Tibial nerve (tissue), 4 donors: ENCODE results near the gene PTCD1.

Experiments used
- CTCF ChIP-seq, 5 experiments: fragments of 200-600 bp in 3 of 5; fragments of 450-650 bp in 2 of 5; sonication (generic) in 3 of 5; IDR thresholded peaks; one replicate each; pipeline ENCODE4 v1.5.1; 2016 to 2019; ENCODE audit warnings: antibody characterized with exemption in 5 of 5, mild to moderate bottlenecking in 3 of 5, moderate library complexity in 2 of 5
- EP300 ChIP-seq, 2 donors: sonication (generic); formaldehyde crosslinking; IDR thresholded peaks; one replicate each; pipeline ENCODE4 v1.6.1; 2017; ENCODE audit warnings: antibody characterized with exemption in 2 of 2, mild to moderate bottlenecking in 1 of 2
- POLR2A ChIP-seq, 2 donors: fragments of 450-650 bp; IDR thresholded peaks; one replicate each; pipeline ENCODE4 v1.6.1; 2017; ENCODE audit warnings: antibody characterized with exemption in 2 of 2, mild to moderate bottlenecking in 2 of 2, moderate library complexity in 2 of 2

- no peak for TF ChIP-seq CTCF (IDR thresholded peaks at IDR 0.05)
- TF ChIP-seq POLR2A (IDR thresholded peaks at IDR 0.05) = no peak
- TF ChIP-seq EP300 (IDR thresholded peaks at IDR 0.05) = no peak
These were observed 10.7 kb upstream of the PTCD1 start for GRCh38 chr7:99449326-99449725.
